Astrocyte (in vitro differentiated cells and primary cell): ENCODE measurements around the gene ADCK1. TPM values are rescaled to one million over a fixed set of nuclear protein-coding genes. Genes with fewer than 3 reads are reported as not detected.

ENCODE experiments used
- DNase-seq: peaks from one replicate; pipeline ENCODE4 v3.0.0-alpha.2; 2010; ENCODE audit warnings: low read depth
- FAIRE-seq: peaks from 2 replicates; lab custom pipeline; 2011; peaks lifted over from hg19 to GRCh38; lab: Jason Lieb, UNC
- H2AFZ ChIP-seq: 2 replicates; pipeline ENCODE4 v1.6.0; 2012; ENCODE audit warnings: low read depth, low read length, inconsistent platforms
- H3K27ac ChIP-seq: 2 replicates; pipeline ENCODE4 v1.5.1; 2011; ENCODE audit warnings: low read depth, low read length, inconsistent platforms
- H3K27me3 ChIP-seq: 2 replicates; pipeline ENCODE4 v1.6.0; 2011; ENCODE audit warnings: low read length, inconsistent platforms; ENCODE audit not compliant: insufficient read depth
- H3K36me3 ChIP-seq: 2 replicates; pipeline ENCODE4 v1.5.1; 2011; ENCODE audit warnings: low read length, inconsistent platforms; ENCODE audit not compliant: insufficient read depth
- H3K4me1 ChIP-seq: 2 replicates; pipeline ENCODE4 v1.5.1; 2011; ENCODE audit warnings: low read length, inconsistent platforms; ENCODE audit not compliant: insufficient read depth
- H3K4me2 ChIP-seq: 2 replicates; pipeline ENCODE4 v1.6.0; 2012; ENCODE audit warnings: low read length, inconsistent platforms
- H3K4me3 ChIP-seq: 2 replicates; pipeline ENCODE4 v1.5.1; 2011; ENCODE audit warnings: low read depth, mild to moderate bottlenecking, low read length, inconsistent platforms; ENCODE audit not compliant: insufficient read depth
- H3K79me2 ChIP-seq: 2 replicates; pipeline ENCODE4 v1.6.0; 2012; ENCODE audit warnings: mild to moderate bottlenecking, low read length, inconsistent platforms; ENCODE audit not compliant: insufficient read depth
- H3K9ac ChIP-seq: 2 replicates; pipeline ENCODE4 v1.6.0; 2012; ENCODE audit warnings: mild to moderate bottlenecking, low read length, inconsistent platforms
- H3K9me3 ChIP-seq: 2 replicates; pipeline ENCODE4 v1.5.1; 2012; ENCODE audit warnings: low read depth, mild to moderate bottlenecking, low read length, inconsistent platforms; ENCODE audit not compliant: insufficient read depth
- H4K20me1 ChIP-seq: 2 replicates; pipeline ENCODE4 v1.6.0; 2012; ENCODE audit warnings: low read length, inconsistent platforms; ENCODE audit not compliant: insufficient read depth
- H3K27ac Mint-ChIP-seq: one replicate; pipeline ENCODE4 v1.8.0; 2021; ENCODE audit warnings: mild to moderate bottlenecking, mixed read lengths; ENCODE audit not compliant: unreplicated experiment
- H3K27me3 Mint-ChIP-seq: one replicate; pipeline ENCODE4 v1.8.0; 2021; ENCODE audit warnings: low read depth, mixed read lengths; ENCODE audit not compliant: unreplicated experiment
- H3K36me3 Mint-ChIP-seq: one replicate; pipeline ENCODE4 v1.8.0; 2021; ENCODE audit warnings: low read depth, mixed read lengths; ENCODE audit not compliant: unreplicated experiment
- H3K4me1 Mint-ChIP-seq: one replicate; pipeline ENCODE4 v1.8.0; 2021; ENCODE audit warnings: low read depth, mixed read lengths; ENCODE audit not compliant: unreplicated experiment
- H3K4me3 Mint-ChIP-seq: one replicate; pipeline ENCODE4 v1.8.0; 2021; ENCODE audit warnings: mild to moderate bottlenecking, moderate library complexity, mixed read lengths; ENCODE audit not compliant: unreplicated experiment
- H3K9me3 Mint-ChIP-seq: one replicate; pipeline ENCODE4 v1.8.0; 2021; ENCODE audit warnings: mild to moderate bottlenecking, mixed read lengths; ENCODE audit not compliant: unreplicated experiment
- EZH2 ChIP-seq: IDR thresholded peaks from 2 replicates; pipeline ENCODE4 v1.6.1; 2012; ENCODE audit warnings: mild to moderate bottlenecking, low read length, inconsistent platforms; ENCODE audit not compliant: insufficient read depth
- total RNA-seq: library from RNA; stranded (reverse); gene quantifications from 2 replicates; pipeline ENCODE4 v1.2.1, GENCODE V29; 2021
- TF ChIP-seq, protein P1 (sequence below): IDR thresholded peaks from 2 replicates; pipeline ENCODE4 v1.5.1; 2011; ENCODE audit warnings: low read depth, mild to moderate bottlenecking, inconsistent platforms, low read length, moderate library complexity; ENCODE audit not compliant: insufficient read depth

ADCK1 gene
- total RNA-seq, 1 donor from 2014 or later = 5.8 TPM

GRCh38 chr14:77822307-77822706 is 22.4 kb downstream of the ADCK1 start:
- Mint-ChIP-seq H3K9me3 (no peaks in the 10 kb centered on the region), H3K4me3 (no peak overlapping the region), H3K36me3 (peaks cover 17% of the 10 kb centered on the region), H3K27me3 (no peaks in the 10 kb centered on the region), H3K27ac (no peak overlapping the region), H3K4me1 (peaks cover 1% of the 10 kb centered on the region)
- Histone ChIP-seq H3K9ac (no peak overlapping the region), H3K27me3 (no peaks in the 10 kb centered on the region), H3K4me3 (no peak overlapping the region), H3K4me1 (no peaks in the 10 kb centered on the region), H3K79me2 (no peaks in the 10 kb centered on the region), H4K20me1 (no peaks in the 10 kb centered on the region), H3K4me2 (no peak overlapping the region), H3K27ac (no peak overlapping the region), H2AFZ (no peak overlapping the region), H3K9me3 (no peaks in the 10 kb centered on the region), H3K36me3 (no peaks in the 10 kb centered on the region)
- no peak for TF ChIP-seq EZH2
- TF ChIP-seq, protein P1, sequence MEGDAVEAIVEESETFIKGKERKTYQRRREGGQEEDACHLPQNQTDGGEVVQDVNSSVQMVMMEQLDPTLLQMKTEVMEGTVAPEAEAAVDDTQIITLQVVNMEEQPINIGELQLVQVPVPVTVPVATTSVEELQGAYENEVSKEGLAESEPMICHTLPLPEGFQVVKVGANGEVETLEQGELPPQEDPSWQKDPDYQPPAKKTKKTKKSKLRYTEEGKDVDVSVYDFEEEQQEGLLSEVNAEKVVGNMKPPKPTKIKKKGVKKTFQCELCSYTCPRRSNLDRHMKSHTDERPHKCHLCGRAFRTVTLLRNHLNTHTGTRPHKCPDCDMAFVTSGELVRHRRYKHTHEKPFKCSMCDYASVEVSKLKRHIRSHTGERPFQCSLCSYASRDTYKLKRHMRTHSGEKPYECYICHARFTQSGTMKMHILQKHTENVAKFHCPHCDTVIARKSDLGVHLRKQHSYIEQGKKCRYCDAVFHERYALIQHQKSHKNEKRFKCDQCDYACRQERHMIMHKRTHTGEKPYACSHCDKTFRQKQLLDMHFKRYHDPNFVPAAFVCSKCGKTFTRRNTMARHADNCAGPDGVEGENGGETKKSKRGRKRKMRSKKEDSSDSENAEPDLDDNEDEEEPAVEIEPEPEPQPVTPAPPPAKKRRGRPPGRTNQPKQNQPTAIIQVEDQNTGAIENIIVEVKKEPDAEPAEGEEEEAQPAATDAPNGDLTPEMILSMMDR = no peak
- FAIRE-seq (no peak), DNase-seq (no peak)

DNA sequence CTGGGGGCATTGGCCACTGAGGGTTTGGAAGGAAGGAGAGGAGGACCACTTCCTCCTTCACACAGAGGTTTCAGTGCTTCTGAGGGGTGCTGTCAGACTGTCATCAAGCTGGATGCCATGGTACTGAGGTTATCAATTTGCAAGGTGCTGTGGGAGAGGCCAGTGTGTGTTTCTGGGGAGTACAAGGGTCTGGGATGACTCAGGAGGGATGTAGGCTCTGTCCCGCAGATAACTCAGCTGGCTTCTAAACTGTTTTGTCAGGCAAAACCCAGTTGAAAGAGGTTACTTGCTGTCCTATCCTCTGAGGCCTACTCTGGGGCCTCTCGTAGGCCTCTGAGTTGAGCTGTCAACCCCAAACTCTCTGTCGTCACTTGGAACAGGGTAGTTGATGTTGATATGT is 22.8 kb downstream of the ADCK1 start:
- no peak for FAIRE-seq
- Histone ChIP-seq H3K9me3 (no peaks in the 10 kb centered on the region), H3K4me2 (no peak overlapping the region), H3K79me2 (no peaks in the 10 kb centered on the region), H3K4me1 (no peaks in the 10 kb centered on the region), H2AFZ (no peak overlapping the region), H3K9ac (no peak overlapping the region), H3K36me3 (no peaks in the 10 kb centered on the region), H3K27me3 (no peaks in the 10 kb centered on the region), H3K27ac (no peak overlapping the region), H4K20me1 (no peaks in the 10 kb centered on the region), H3K4me3 (no peak overlapping the region)
- H3K4me3 Mint-ChIP-seq = no peak overlapping the region
- no peak for TF ChIP-seq EZH2
- TF ChIP-seq, protein P1 = no peak
- H3K9me3 Mint-ChIP-seq = no peaks in the 10 kb centered on the region
- no peaks in the 10 kb centered on the region for H3K27me3 Mint-ChIP-seq
- H3K27ac Mint-ChIP-seq = no peak overlapping the region
- DNase-seq = no peak
- peaks cover 1% of the 10 kb centered on the region for H3K4me1 Mint-ChIP-seq
- peaks cover 17% of the 10 kb centered on the region for H3K36me3 Mint-ChIP-seq

DNA sequence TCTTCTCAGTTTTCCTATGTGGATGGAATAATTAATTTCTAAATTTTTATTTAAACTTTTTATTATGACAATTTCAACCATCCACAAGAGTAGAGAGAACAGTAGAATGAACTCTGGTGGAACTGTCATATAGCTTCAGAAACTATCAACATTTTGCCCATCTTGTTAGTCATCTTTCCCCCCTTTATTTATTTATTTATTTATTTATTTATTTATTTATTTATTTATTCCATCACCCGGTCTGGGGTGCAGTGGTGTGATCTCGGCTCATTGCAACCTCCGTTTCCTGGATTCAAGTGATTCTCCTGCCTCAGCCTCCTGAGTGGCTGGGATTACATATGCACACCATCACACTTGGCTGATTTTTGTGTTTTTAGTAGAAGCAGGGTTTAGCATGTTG is 23.5 kb downstream of the ADCK1 start:
- DNase-seq (no peak), FAIRE-seq (no peak)
- H3K27ac ChIP-seq = no peak overlapping the region
- H4K20me1 ChIP-seq = no peaks in the 10 kb centered on the region
- no peak overlapping the region for H3K9ac ChIP-seq
- no peaks in the 10 kb centered on the region for H3K9me3 Mint-ChIP-seq
- no peaks in the 10 kb centered on the region for H3K27me3 ChIP-seq
- H3K27me3 Mint-ChIP-seq = no peaks in the 10 kb centered on the region
- H3K36me3 Mint-ChIP-seq = peaks cover 17% of the 10 kb centered on the region
- no peak overlapping the region for H3K4me2 ChIP-seq
- no peak overlapping the region for H3K4me3 Mint-ChIP-seq
- no peak overlapping the region for H3K27ac Mint-ChIP-seq
- H3K4me3 ChIP-seq = no peak overlapping the region
- no peak overlapping the region for H2AFZ ChIP-seq
- H3K9me3 ChIP-seq = no peaks in the 10 kb centered on the region
- no peaks in the 10 kb centered on the region for H3K4me1 ChIP-seq
- TF ChIP-seq, protein P1 = no peak
- TF ChIP-seq EZH2 = no peak
- peaks cover 1% of the 10 kb centered on the region for H3K4me1 Mint-ChIP-seq
- H3K79me2 ChIP-seq = no peaks in the 10 kb centered on the region
- H3K36me3 ChIP-seq = no peaks in the 10 kb centered on the region
